GM06990 (cell line): ENCODE results near the gene BORCS6.
A peak's percentile ranks its signal among the peaks of the same experiment; 100 is the strongest.

Experiments
- DNase-seq: peaks from one replicate; pipeline ENCODE4 v3.0.0-alpha.2; 2011; ENCODE audit not compliant: insufficient read length; ENCODE audit errors: extremely low read depth
- H3K27me3 ChIP-seq: replicated peaks from 2 replicates; pipeline ENCODE4 v1.6.0; 2011; ENCODE audit warnings: low read length; ENCODE audit not compliant: control insufficient read depth, insufficient read depth
- H3K36me3 ChIP-seq: 2 replicates; pipeline ENCODE4 v1.5.1; 2011; ENCODE audit warnings: low read length; ENCODE audit not compliant: control insufficient read depth, insufficient read depth
- H3K4me3 ChIP-seq: replicated peaks from 2 replicates; pipeline ENCODE4 v1.5.1; 2011; ENCODE audit warnings: low read depth, mild to moderate bottlenecking, control low read depth, low read length
- TF ChIP-seq, protein P1 (sequence below): IDR thresholded peaks from 2 replicates; pipeline ENCODE4 v1.5.1; 2011; ENCODE audit warnings: low read length, control low read depth, mild to moderate bottlenecking, inconsistent platforms; ENCODE audit not compliant: insufficient read depth, poor library complexity, severe bottlenecking

BORCS6 gene

DNA sequence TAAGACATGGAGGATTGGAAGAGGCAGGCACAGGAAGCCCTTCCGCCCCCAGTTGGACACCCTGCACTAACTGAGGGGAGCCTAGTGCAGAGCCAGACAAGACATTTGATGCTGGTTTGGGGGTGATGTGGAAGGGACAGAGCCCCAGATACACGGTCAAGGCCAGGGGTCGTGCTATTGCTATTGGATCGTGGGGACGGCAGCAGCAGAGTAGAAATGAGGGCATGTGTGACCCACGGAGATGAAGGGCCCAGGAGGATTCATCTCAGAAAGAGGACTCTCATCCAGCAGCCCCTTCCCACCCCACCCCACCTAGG is 25.2 kb downstream of the BORCS6 start:
- Histone ChIP-seq H3K4me3 (no peak overlapping the region), H3K27me3 (no peaks in the 10 kb centered on the region), H3K36me3 (peaks cover 4% of the 10 kb centered on the region)
- DNase-seq, result no peak
- TF ChIP-seq, protein P1, sequence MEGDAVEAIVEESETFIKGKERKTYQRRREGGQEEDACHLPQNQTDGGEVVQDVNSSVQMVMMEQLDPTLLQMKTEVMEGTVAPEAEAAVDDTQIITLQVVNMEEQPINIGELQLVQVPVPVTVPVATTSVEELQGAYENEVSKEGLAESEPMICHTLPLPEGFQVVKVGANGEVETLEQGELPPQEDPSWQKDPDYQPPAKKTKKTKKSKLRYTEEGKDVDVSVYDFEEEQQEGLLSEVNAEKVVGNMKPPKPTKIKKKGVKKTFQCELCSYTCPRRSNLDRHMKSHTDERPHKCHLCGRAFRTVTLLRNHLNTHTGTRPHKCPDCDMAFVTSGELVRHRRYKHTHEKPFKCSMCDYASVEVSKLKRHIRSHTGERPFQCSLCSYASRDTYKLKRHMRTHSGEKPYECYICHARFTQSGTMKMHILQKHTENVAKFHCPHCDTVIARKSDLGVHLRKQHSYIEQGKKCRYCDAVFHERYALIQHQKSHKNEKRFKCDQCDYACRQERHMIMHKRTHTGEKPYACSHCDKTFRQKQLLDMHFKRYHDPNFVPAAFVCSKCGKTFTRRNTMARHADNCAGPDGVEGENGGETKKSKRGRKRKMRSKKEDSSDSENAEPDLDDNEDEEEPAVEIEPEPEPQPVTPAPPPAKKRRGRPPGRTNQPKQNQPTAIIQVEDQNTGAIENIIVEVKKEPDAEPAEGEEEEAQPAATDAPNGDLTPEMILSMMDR, result no peak

DNA sequence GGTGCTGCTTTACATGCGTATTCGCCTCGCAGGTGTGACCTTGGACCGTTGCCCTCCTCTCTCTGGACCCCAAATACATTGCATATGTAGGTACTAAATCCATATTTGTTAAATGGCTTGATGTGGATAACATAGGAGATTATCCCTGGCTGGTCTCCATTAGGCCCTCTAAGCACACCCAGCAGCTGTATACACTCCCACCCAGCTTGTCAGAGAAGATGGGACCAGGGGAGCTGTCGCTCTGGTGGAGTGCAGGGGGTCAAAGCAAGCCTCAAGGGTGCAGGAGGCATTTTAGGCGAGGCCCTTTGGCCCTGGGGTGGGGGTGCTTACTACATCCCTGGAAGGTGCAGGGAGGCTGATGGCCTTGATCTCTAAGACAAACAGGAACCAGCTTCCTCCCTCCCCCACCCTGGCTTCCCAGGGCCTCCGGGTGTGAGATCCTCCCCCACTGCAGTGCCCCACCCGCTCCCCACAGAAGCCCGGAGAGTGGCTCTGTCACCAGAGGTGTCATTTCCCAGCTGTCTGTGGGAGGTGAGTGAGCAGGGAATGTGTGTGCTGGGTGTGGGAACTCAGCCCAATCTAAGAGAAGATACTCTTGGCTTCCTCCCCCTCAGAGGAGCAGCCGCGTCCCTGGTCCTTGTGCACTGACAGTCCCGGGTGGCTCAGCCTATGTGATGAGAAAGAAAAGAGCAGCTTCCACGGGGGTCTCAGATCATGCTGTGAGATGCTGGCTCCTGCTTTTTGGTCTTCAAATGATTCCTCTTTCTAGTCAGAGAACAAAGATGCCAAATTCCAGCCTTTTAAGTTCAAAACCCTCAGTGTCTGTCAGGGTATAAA is 25.8 kb downstream of the BORCS6 start:
- TF ChIP-seq, protein P1, result no peak
- Histone ChIP-seq H3K4me3 (no peak overlapping the region), H3K27me3 (no peaks in the 10 kb centered on the region), H3K36me3 (peaks cover 5% of the 10 kb centered on the region)
- peak; percentile 44 for DNase-seq

DNA sequence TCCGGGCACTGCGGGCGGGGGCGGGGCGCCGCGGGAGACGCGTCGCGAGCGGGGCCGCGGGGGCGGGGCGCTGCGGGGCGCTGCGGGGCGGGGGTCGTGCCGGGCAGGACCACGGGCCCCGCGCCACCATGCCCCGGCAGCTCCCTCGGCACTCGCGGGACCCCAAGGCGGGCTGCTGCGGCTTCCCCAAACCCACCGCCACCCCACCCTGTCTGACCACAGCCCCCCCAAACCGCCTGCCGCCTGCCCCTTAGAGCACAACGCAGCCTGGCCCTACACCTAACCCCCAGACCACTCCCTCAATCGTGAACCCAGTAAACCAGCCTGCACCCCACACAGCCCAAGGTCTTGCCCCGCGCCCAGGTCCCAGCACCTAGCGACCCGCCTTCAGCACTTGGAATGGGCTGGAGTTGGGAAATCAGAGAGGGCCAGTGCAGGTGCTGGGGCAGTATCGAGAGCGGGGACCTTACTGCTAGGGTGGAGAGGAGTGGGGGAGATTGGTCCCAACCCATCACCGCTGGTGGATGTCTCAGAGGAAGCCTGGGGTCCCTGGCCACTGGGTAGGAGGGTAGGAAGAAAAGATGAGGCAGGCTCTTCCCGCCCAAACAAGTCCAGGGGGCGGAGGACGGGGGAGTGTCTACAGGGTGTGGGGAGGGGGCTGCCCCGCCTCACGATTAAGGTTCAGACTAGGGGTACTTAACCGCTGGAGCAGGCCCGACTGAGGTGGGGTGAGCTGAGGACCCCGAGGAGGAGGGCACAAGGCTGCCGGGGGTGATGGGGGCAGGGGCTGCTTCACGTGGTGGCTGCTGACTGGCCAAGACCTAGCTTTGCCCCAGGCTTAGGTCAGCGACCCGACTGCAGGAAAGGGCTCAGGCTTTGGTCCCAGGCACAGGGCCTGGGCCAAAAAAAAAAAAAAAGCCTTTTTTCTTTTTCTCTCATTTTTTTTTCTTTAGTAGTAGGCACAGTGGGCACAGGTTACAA is 26.7 kb downstream of the BORCS6 start:
- H3K36me3 ChIP-seq, result peaks cover 5% of the 10 kb centered on the region
- TF ChIP-seq, protein P1, result no peak
- peak; percentile 45 for DNase-seq
- peak overlapping the region; percentile 95 for H3K4me3 ChIP-seq
- H3K27me3 ChIP-seq, result no peaks in the 10 kb centered on the region

DNA sequence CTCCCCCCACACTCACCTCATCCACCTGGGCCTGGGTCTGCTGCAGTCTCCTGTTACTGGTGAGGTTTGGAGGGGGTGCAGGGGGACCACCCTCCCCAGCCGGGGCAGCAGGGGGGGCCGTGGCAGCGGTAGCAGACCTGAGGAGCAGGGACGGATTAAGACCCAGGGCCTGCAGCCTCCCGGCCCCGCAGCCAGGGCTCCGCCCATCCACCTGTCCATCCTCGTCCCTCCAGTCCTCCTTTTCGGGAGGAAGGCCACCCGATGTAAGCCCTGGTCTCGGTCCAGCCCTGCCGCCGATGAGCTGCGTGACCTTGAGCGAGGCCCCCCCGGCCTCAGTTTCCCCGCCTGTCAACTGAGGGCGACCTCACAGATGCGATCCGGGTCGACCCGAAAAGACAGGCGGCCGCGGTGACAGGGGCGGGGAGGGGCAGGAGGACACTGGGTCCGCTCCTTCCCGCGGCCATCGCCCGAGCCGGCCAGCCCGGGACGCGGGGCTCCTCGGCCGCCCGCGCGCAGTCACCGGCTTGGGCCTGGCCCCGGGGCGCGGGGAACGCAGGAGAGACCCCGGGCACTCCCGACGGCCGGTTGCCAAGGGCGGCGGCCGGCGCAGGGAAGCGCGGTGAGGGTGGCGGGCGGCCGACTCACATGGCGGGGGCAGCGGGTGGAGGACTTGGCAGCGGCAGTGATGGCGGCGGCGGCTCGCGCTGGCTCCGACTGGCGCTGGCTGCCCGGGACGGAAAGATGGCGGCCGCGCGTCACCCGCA is 27.6 kb downstream of the BORCS6 start, which contains the start of gene VAMP2:
Gene VAMP2, minus strand, starts transcription at position 716 of the 764 bp plus-strand sequence. Its CDS starts 69 bp downstream, at position 647.
- peak within 1 kb of the TSS; percentile 95 for H3K4me3 ChIP-seq
- DNase-seq, result peak; percentile 79

More for the DNA sequence above, 27.6 kb downstream of the BORCS6 start, which contains the start of gene VAMP2:
- Histone ChIP-seq H3K27me3 (no peaks in the 10 kb centered on the region), H3K36me3 (peaks cover 5% of the 10 kb centered on the region)
- TF ChIP-seq, protein P1, result no peak
